ENCODE data around the gene CHRNA5.
"Not testable (repeated sequence)": the region's sequence is repeated elsewhere in the genome, so short reads cannot be mapped to it uniquely, and the experiment has no call there.

CHRNA5 gene

GRCh38 chr15:78565097-78565950, at the start of gene CHRNA5:
TSS of gene CHRNA5 (plus strand) at chr15:78565520. CDS start at chr15:78565720, 200 bp downstream.
- DNase-seq = peak in 24 of 56 donors; percentile 3 to 81 (median 12)

- not testable (repeated sequence) for DNase-seq
Observed at GRCh38 chr15:78520035-78520434, 45.3 kb upstream of the CHRNA5 start.

GRCh38 chr15:78524230-78524629, 41.1 kb upstream of the CHRNA5 start:
- no peak for DNase-seq

GRCh38 chr15:78527325-78527724, 38.0 kb upstream of the CHRNA5 start:
- no peak for DNase-seq

GRCh38 chr15:78533331-78533730, 32.0 kb upstream of the CHRNA5 start:
- peak in 13 of 56 donors; percentile 3 to 38 (median 13) for DNase-seq

- no peak for DNase-seq
Observed at GRCh38 chr15:78536134-78536533, 29.2 kb upstream of the CHRNA5 start.

- no peak for DNase-seq
Observed at GRCh38 chr15:78537266-78537905, 27.9 kb upstream of the CHRNA5 start.

GRCh38 chr15:78538358-78538757, 27.0 kb upstream of the CHRNA5 start:
- no peak for DNase-seq

GRCh38 chr15:78539464-78540140, 25.7 kb upstream of the CHRNA5 start:
- not testable (repeated sequence) for DNase-seq

GRCh38 chr15:78540141-78540870, 25.0 kb upstream of the CHRNA5 start, which contains the start of gene PSMA4:
TSS of gene PSMA4 (plus strand) at chr15:78540444. CDS start at chr15:78541928, 1,484 bp downstream.
- peak; percentile 30 to 97 (median 86) for DNase-seq

- peak in 2 of 56 donors; percentile 34 to 57 for DNase-seq
Observed at GRCh38 chr15:78540871-78541743, 24.2 kb upstream of the CHRNA5 start.

GRCh38 chr15:78541744-78542034, 23.6 kb upstream of the CHRNA5 start:
- DNase-seq = no peak

- DNase-seq = no peak
Observed at GRCh38 chr15:78542647-78543046, 22.7 kb upstream of the CHRNA5 start.

GRCh38 chr15:78550194-78550593, 15.1 kb upstream of the CHRNA5 start:
- DNase-seq = no peak

GRCh38 chr15:78550815-78551214, 14.5 kb upstream of the CHRNA5 start:
- no peak for DNase-seq

GRCh38 chr15:78551902-78552301, 13.4 kb upstream of the CHRNA5 start:
- DNase-seq = no peak

GRCh38 chr15:78552597-78552996, 12.7 kb upstream of the CHRNA5 start:
- no peak for DNase-seq

- not testable (repeated sequence) for DNase-seq
Observed at GRCh38 chr15:78560201-78560600, 5.1 kb upstream of the CHRNA5 start.

GRCh38 chr15:78561490-78561889, 3.8 kb upstream of the CHRNA5 start:
- DNase-seq = no peak

- no peak for DNase-seq
Observed at GRCh38 chr15:78563092-78563491, 2.2 kb upstream of the CHRNA5 start.

GRCh38 chr15:78564743-78565096, 600 bp upstream of the CHRNA5 start:
- DNase-seq = no peak
